CD14-positive monocyte (primary cell): ENCODE results near the gene CCDC142. TPM values are rescaled to one million over a fixed set of nuclear protein-coding genes. Genes with fewer than 3 reads are reported as not detected.
A peak's percentile ranks its signal among the peaks of the same experiment; 100 is the strongest.

Experiments
- DNase-seq, 3 donors: peaks; one replicate each; pipeline ENCODE4 v3.0.0-alpha.2; 2011 to 2022
- H2AFZ ChIP-seq: 2 replicates; pipeline ENCODE4 v1.6.0; 2012; ENCODE audit warnings: mild to moderate bottlenecking, low read depth, low read length, inconsistent platforms; ENCODE audit not compliant: insufficient read depth, poor library complexity, severe bottlenecking
- H3K27ac ChIP-seq, 2 donors: 1 replicate in 1 of 2; 2 replicates in 1 of 2; pipeline ENCODE4 v1.5.1; 2012 to 2013; ENCODE audit warnings: low read length in 2 of 2, control low read depth in 1 of 2, inconsistent platforms in 1 of 2, low read depth in 1 of 2, mild to moderate bottlenecking in 1 of 2
- H3K27me3 ChIP-seq, 2 donors: one replicate each; pipeline versions ENCODE4 v1.6.0 to v1.6.1; 2011 to 2013; ENCODE audit warnings: low read length in 2 of 2; ENCODE audit not compliant: control insufficient read depth in 2 of 2, insufficient read depth in 2 of 2
- H3K36me3 ChIP-seq, 2 donors: replicated peaks in 1 of 2; 1 replicate in 1 of 2; 2 replicates in 1 of 2; pipeline versions ENCODE4 v1.5.1 to v1.6.1; 2012 to 2013; ENCODE audit warnings: low read length in 2 of 2, control low read depth in 1 of 2, inconsistent platforms in 1 of 2, mild to moderate bottlenecking in 1 of 2; ENCODE audit not compliant: insufficient read depth in 2 of 2, control insufficient read depth in 1 of 2
- H3K4me1 ChIP-seq, 2 donors: 1 replicate in 1 of 2; 2 replicates in 1 of 2; pipeline versions ENCODE4 v1.5.1 to v1.6.1; 2012 to 2013; ENCODE audit warnings: low read length in 2 of 2, control low read depth in 1 of 2, inconsistent platforms in 1 of 2, mild to moderate bottlenecking in 1 of 2, moderate library complexity in 1 of 2; ENCODE audit not compliant: insufficient read depth in 2 of 2, control insufficient read depth in 1 of 2
- H3K4me2 ChIP-seq: replicated peaks from 2 replicates; pipeline ENCODE3; 2012; ENCODE audit warnings: low read length, moderate library complexity, mild to moderate bottlenecking; ENCODE audit not compliant: poor library complexity, severe bottlenecking; ENCODE audit errors: extremely low read depth
- H3K4me3 ChIP-seq, 3 experiments: fragments of 200-600 bp in 1 of 3; sonication (generic) in 1 of 3; replicated peaks in 1 of 3; 1 replicate in 2 of 3; 2 replicates in 1 of 3; pipeline ENCODE4 v1.5.1; 2011 to 2013; ENCODE audit warnings: low read length in 3 of 3, mild to moderate bottlenecking in 3 of 3, control low read depth in 2 of 3, low read depth in 2 of 3, inconsistent platforms in 1 of 3, moderate library complexity in 1 of 3
- H3K79me2 ChIP-seq: 2 replicates; pipeline ENCODE4 v1.6.0; 2012; ENCODE audit warnings: mild to moderate bottlenecking, control low read depth, inconsistent platforms, low read length, moderate library complexity; ENCODE audit not compliant: insufficient read depth
- H3K9ac ChIP-seq: 2 replicates; pipeline ENCODE4 v1.6.0; 2017; ENCODE audit warnings: low read length, mild to moderate bottlenecking; ENCODE audit not compliant: insufficient read depth, poor library complexity, severe bottlenecking
- H3K9me3 ChIP-seq, 2 donors: replicated peaks in 1 of 2; 1 replicate in 1 of 2; 2 replicates in 1 of 2; pipeline versions ENCODE4 v1.5.1 to v1.6.1; 2012 to 2013; ENCODE audit warnings: low read length in 2 of 2, control low read depth in 1 of 2; ENCODE audit not compliant: control insufficient read depth in 1 of 2, insufficient read depth in 1 of 2
- H4K20me1 ChIP-seq: 2 replicates; pipeline ENCODE4 v1.6.0; 2012; ENCODE audit warnings: mild to moderate bottlenecking, low read length, control low read depth, moderate library complexity; ENCODE audit not compliant: insufficient read depth
- H3K27ac Mint-ChIP-seq, 7 donors: one replicate each; pipeline ENCODE4 v1.8.0; 2020; ENCODE audit warnings: mild to moderate bottlenecking in 7 of 7, mixed read lengths in 7 of 7, moderate library complexity in 6 of 7, inconsistent platforms in 2 of 7
- H3K27me3 Mint-ChIP-seq, 3 donors: one replicate each; pipeline ENCODE4 v1.8.0; 2021 to 2022; ENCODE audit warnings: low read depth in 3 of 3, mild to moderate bottlenecking in 3 of 3, mixed read lengths in 3 of 3, moderate library complexity in 3 of 3, inconsistent platforms in 1 of 3
- H3K36me3 Mint-ChIP-seq, 2 donors: one replicate each; pipeline ENCODE4 v1.8.0; 2020; ENCODE audit warnings: mixed read lengths in 2 of 2, inconsistent platforms in 1 of 2, mild to moderate bottlenecking in 1 of 2
- H3K4me1 Mint-ChIP-seq: one replicate; pipeline ENCODE4 v1.8.0; 2020; ENCODE audit warnings: mild to moderate bottlenecking, mixed read lengths
- H3K4me3 Mint-ChIP-seq, 2 donors: one replicate each; pipeline ENCODE4 v1.8.0; 2020; ENCODE audit warnings: mild to moderate bottlenecking in 2 of 2, mixed read lengths in 2 of 2, moderate library complexity in 1 of 2
- H3K9me3 Mint-ChIP-seq, 7 donors: one replicate each; pipeline ENCODE4 v1.8.0; 2020 to 2022; ENCODE audit warnings: mixed read lengths in 7 of 7, mild to moderate bottlenecking in 6 of 7, moderate library complexity in 6 of 7, inconsistent platforms in 2 of 7
- CTCF ChIP-seq: fragments of 200-600 bp; IDR thresholded peaks from one replicate; pipeline ENCODE4 v1.8.0; 2022; ENCODE audit warnings: antibody characterized with exemption, mild to moderate bottlenecking
- WGBS: methylation state at CpG from one replicate; pipeline ENCODE4 v1.1.5; 2013; ENCODE audit warnings: missing lambda C conversion rate; ENCODE audit not compliant: insufficient coverage; 5-methylcytosine and 5-hydroxymethylcytosine counted together
- intact Hi-C, 2 donors: fragments of 100-400 bp; cut with micrococcal nuclease; formaldehyde crosslinking; loops; one replicate each; pipeline versions ENCODE4 v1.15.0 to v1.15.1; 2023
- polyA plus RNA-seq, 3 donors: library from polyadenylated mRNA; depleted of rRNA in 1 of 3; unstranded in 2 of 3; stranded (reverse) in 1 of 3; fragments of 300-500 nt in 2 of 3; fragments of >200 nt in 1 of 3; fragmentation: Illumina TruSeq in 2 of 3; gene quantifications; 1 replicate in 2 of 3; 2 replicates in 1 of 3; pipeline ENCODE4 v1.2.3, GENCODE V29; 2012 to 2021

The CCDC142 gene
- polyA plus RNA-seq, 3 donors = 2.2 to 15.8 (median 3.7) TPM

GRCh38 chr2:74515981-74516633 is 33.3 kb upstream of the CCDC142 start:
- Histone ChIP-seq H2AFZ (peak overlapping the region; percentile 74), H4K20me1 (no peaks in the 10 kb centered on the region), H3K27me3 (peaks cover 77 to 98% of the 10 kb centered on the region in 2 donors), H3K9ac (no peak overlapping the region), H3K27ac (no peak overlapping the region), H3K4me2 (peak overlapping the region; percentile 86), H3K9me3 (peaks cover 0 to 23% of the 10 kb centered on the region in 2 donors), H3K4me1 (peaks cover 26 to 32% of the 10 kb centered on the region in 2 donors), H3K4me3 (peak overlapping the region; percentile 26 to 72 (median 27)), H3K36me3 (no peaks in the 10 kb centered on the region), H3K79me2 (no peaks in the 10 kb centered on the region)
- peaks cover 37% of the 10 kb centered on the region for H3K4me1 Mint-ChIP-seq
- TF ChIP-seq CTCF = no peak
- H3K4me3 Mint-ChIP-seq = peak overlapping the region; percentile 72 to 93
- intact Hi-C loops = no loop called here
- H3K36me3 Mint-ChIP-seq = peaks cover 7 to 10% of the 10 kb centered on the region in 2 donors
- H3K27me3 Mint-ChIP-seq = peaks cover 86 to 99% (median 92%) of the 10 kb centered on the region in 3 donors
- WGBS = 2% methylated on average over 72 of the region's 72 CpGs
- DNase-seq = peak in 2 of 3 donors; percentile 55 to 60
- peaks cover 2 to 28% (median 24%) of the 10 kb centered on the region in 7 donors for H3K9me3 Mint-ChIP-seq
- H3K27ac Mint-ChIP-seq = no peak overlapping the region

GRCh38 chr2:74515271-74515980 is 32.6 kb upstream of the CCDC142 start:
- peaks cover 0 to 26% of the 10 kb centered on the region in 2 donors for H3K9me3 ChIP-seq
- H3K27ac Mint-ChIP-seq = peak overlapping the region in 2 of 7 donors; percentile 33 to 53

More at GRCh38 chr2:74515271-74515980, 32.6 kb upstream of the CCDC142 start:
- Mint-ChIP-seq H3K4me1 (peaks cover 39% of the 10 kb centered on the region), H3K36me3 (peaks cover 9 to 10% of the 10 kb centered on the region in 2 donors), H3K4me3 (peak overlapping the region; percentile 67 to 90), H3K9me3 (peaks cover 2 to 28% (median 24%) of the 10 kb centered on the region in 7 donors), H3K27me3 (peaks cover 87 to 100% (median 93%) of the 10 kb centered on the region in 3 donors)
- H3K27ac ChIP-seq = no peak overlapping the region
- intact Hi-C loops = no loop called here
- peaks cover 26 to 32% of the 10 kb centered on the region in 2 donors for H3K4me1 ChIP-seq
- peaks cover 81 to 99% of the 10 kb centered on the region in 2 donors for H3K27me3 ChIP-seq
- no peaks in the 10 kb centered on the region for H3K36me3 ChIP-seq
- H3K79me2 ChIP-seq = no peaks in the 10 kb centered on the region
- H4K20me1 ChIP-seq = no peaks in the 10 kb centered on the region
- peak overlapping the region in 1 of 3 experiments; percentile 72 for H3K4me3 ChIP-seq
- no peak for TF ChIP-seq CTCF
- peak overlapping the region; percentile 86 for H3K4me2 ChIP-seq
- no peak overlapping the region for H3K9ac ChIP-seq
- 5% methylated on average over 55 of the region's 60 CpGs for WGBS
- H2AFZ ChIP-seq = peak overlapping the region; percentile 74
- no peak for DNase-seq
